ENCODE measurements around the gene THOC6. TPM values are rescaled to one million over a fixed set of nuclear protein-coding genes. Genes with fewer than 3 reads are reported as not detected.

Gene THOC6
- total RNA-seq, 6 experiments from 2014 or later: 7.7 to 15.7 (median 9.7) TPM

GRCh38 chr16:2987833-2988232 lies 36.0 kb upstream of the THOC6 start:
- Histone ChIP-seq H3K4me1 (peaks cover 0 to 21% (median 3%) of the 10 kb centered on the region in 4 donors), H3K4me3 (no peak overlapping the region), H3K36me3 (no peaks in the 10 kb centered on the region), H3K27me3 (no peaks in the 10 kb centered on the region), H3K9me3 (no peaks in the 10 kb centered on the region), H3K27ac (no peak overlapping the region)
- intact Hi-C loops (cut with DNase I): no loop called here
- DNase-seq: no peak
- no CpG with 5 or more reads among the region's 8 CpGs for WGBS (ENCODE audit: insufficient coverage, low coverage, low lambda C conversion rate, missing lambda C conversion rate)
- ATAC-seq: no peak
- TF ChIP-seq CTCF (IDR thresholded peaks at IDR 0.05) (no peak), POLR2A (IDR thresholded peaks at IDR 0.05) (no peak)

DNA sequence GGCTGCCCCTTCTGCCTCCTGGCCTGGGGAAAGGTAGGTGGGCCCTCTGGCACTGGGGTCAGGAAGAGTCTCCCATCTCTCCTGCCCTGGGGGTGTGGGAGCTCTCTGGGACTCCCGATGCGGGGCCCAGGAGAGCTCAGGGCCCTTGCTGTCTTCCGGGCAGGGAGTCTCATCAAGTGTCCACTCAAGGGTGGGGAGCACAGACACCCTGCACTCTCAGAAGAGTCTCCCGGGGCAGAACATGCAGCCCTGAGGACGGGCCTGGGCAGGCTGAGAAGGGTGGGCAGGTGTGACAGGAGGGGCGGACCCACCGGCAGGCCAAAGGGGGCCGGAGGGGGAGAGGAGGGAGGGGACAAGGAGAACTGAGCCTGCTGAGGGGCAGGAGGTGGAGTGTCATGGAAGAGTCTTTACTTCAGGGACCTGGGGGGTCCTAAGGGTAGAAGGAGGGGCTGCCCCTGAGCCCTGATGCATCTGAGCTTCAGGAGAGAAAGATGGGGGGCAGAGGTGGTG lies 35.2 kb upstream of the THOC6 start:
- H3K36me3 ChIP-seq: no peaks in the 10 kb centered on the region
- TF ChIP-seq POLR2A (IDR thresholded peaks at IDR 0.05) (no peak), CTCF (IDR thresholded peaks at IDR 0.05) (no peak)
- WGBS (ENCODE audit: insufficient coverage, low coverage, low lambda C conversion rate, missing lambda C conversion rate): 38% methylated on average over 1 of the region's 8 CpGs
- intact Hi-C loops (cut with DNase I): no loop called here
- H3K9me3 ChIP-seq: no peaks in the 10 kb centered on the region
- H3K4me3 ChIP-seq: no peak overlapping the region
- ATAC-seq (no peak), DNase-seq (no peak)
- H3K4me1 ChIP-seq: peaks cover 0 to 18% (median 3%) of the 10 kb centered on the region in 4 donors
- H3K27me3 ChIP-seq: no peaks in the 10 kb centered on the region
- no peak overlapping the region for H3K27ac ChIP-seq

DNA sequence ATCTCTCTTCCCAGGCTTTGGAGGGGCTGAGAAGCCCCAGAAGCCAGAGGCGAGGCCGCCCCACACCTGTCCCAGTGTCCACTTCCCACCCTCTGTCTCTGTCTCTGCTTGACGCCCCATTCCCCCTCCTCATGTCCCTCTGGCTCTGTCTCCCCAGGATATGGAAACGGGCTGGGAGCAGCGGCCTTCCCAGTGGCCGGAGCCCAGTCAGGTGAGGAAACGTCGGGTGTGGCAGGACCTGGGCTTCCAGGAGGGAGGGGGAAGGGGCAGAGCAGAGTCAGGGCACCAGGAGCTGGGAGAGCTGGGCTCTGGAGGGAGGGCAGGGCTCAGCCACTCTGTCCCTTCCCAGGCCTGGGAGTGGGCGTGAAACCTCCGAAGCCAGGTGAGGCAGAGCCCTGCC lies 32.9 kb upstream of the THOC6 start:
- ATAC-seq: no peak
- intact Hi-C loops (cut with DNase I): no loop called here
- H3K36me3 ChIP-seq: no peaks in the 10 kb centered on the region
- no peaks in the 10 kb centered on the region for H3K9me3 ChIP-seq
- H3K4me1 ChIP-seq: peaks cover 0 to 2% (median under 1%) of the 10 kb centered on the region in 4 donors
- H3K27me3 ChIP-seq: no peaks in the 10 kb centered on the region
- TF ChIP-seq POLR2A (IDR thresholded peaks at IDR 0.05) (no peak), CTCF (IDR thresholded peaks at IDR 0.05) (no peak)
- H3K27ac ChIP-seq: no peak overlapping the region
- no peak overlapping the region for H3K4me3 ChIP-seq
- no CpG with 5 or more reads among the region's 10 CpGs for WGBS (ENCODE audit: insufficient coverage, low coverage, low lambda C conversion rate, missing lambda C conversion rate)
- no peak for DNase-seq

GRCh38 chr16:2991566-2992261 lies 32.1 kb upstream of the THOC6 start:
- 88% methylated on average over 5 of the region's 12 CpGs for WGBS (ENCODE audit: insufficient coverage, low coverage, low lambda C conversion rate, missing lambda C conversion rate)
- H3K4me3 ChIP-seq: no peak overlapping the region
- intact Hi-C loops (cut with DNase I): no loop called here

More at GRCh38 chr16:2991566-2992261, 32.1 kb upstream of the THOC6 start:
- Histone ChIP-seq H3K4me1 (no peaks in the 10 kb centered on the region), H3K9me3 (no peaks in the 10 kb centered on the region), H3K27ac (no peak overlapping the region), H3K27me3 (no peaks in the 10 kb centered on the region), H3K36me3 (no peaks in the 10 kb centered on the region)
- ATAC-seq: no peak
- no peak for DNase-seq
- TF ChIP-seq CTCF (IDR thresholded peaks at IDR 0.05) (no peak), POLR2A (IDR thresholded peaks at IDR 0.05) (no peak)
